Mucosa of rectum (tissue), 2 donors: ENCODE data around the gene PXDC1.

Experiments used
- H3K27ac ChIP-seq, 2 donors: one replicate each; pipeline ENCODE4 v1.7.0; 2013; ENCODE audit warnings: inconsistent platforms in 2 of 2, low read depth in 2 of 2, low read length in 2 of 2
- H3K27me3 ChIP-seq, 2 donors: one replicate each; pipeline ENCODE4 v1.7.0; 2013; ENCODE audit warnings: low read length in 2 of 2; ENCODE audit not compliant: control insufficient read depth in 2 of 2, insufficient read depth in 2 of 2
- H3K36me3 ChIP-seq, 2 donors: one replicate each; pipeline ENCODE4 v1.7.0; 2013; ENCODE audit warnings: low read length in 2 of 2; ENCODE audit not compliant: control insufficient read depth in 2 of 2, insufficient read depth in 2 of 2
- H3K4me1 ChIP-seq, 2 donors: one replicate each; pipeline ENCODE4 v1.7.0; 2013; ENCODE audit warnings: low read length in 2 of 2, mild to moderate bottlenecking in 1 of 2; ENCODE audit not compliant: control insufficient read depth in 2 of 2, insufficient read depth in 2 of 2
- H3K4me3 ChIP-seq, 2 donors: one replicate each; pipeline ENCODE4 v1.7.0; 2013; ENCODE audit warnings: low read length in 2 of 2
- H3K9ac ChIP-seq, 2 donors: one replicate each; pipeline ENCODE4 v1.7.0; 2013; ENCODE audit warnings: low read length in 2 of 2, low read depth in 1 of 2, mild to moderate bottlenecking in 1 of 2
- H3K9me3 ChIP-seq, 2 donors: one replicate each; pipeline ENCODE4 v1.7.0; 2013; ENCODE audit warnings: low read length in 2 of 2; ENCODE audit not compliant: control insufficient read depth in 2 of 2
- donor health status: healthy.
- donor health status: Normal muscosa, but diverticular disease.

Gene PXDC1

DNA sequence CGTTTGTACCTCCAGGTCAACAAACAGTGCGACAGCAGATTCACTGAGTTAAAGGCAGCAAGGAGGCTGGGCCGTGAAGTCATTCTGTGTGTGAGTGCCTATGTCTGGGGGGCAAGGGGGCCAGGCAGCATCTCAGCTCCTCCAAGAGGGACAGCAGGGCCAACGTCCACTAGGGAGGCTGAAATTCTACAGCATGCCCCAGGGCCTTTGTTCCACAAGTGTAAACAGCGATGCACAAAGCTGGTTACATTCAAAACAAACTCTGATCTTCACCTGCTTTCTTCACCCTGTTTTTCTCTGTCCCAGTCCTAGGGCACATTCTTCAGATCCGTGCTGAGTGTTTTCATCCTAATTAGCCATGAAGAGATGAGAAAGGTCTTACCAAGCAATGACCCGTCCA is 41.1 kb downstream of the PXDC1 start:
- no peaks in the 10 kb centered on the region for H3K4me1 ChIP-seq
- H3K9ac ChIP-seq, result no peak overlapping the region
- H3K4me3 ChIP-seq, result no peak overlapping the region
- no peaks in the 10 kb centered on the region for H3K36me3 ChIP-seq
- no peak overlapping the region for H3K27ac ChIP-seq
- no peaks in the 10 kb centered on the region for H3K9me3 ChIP-seq
- no peaks in the 10 kb centered on the region for H3K27me3 ChIP-seq

DNA sequence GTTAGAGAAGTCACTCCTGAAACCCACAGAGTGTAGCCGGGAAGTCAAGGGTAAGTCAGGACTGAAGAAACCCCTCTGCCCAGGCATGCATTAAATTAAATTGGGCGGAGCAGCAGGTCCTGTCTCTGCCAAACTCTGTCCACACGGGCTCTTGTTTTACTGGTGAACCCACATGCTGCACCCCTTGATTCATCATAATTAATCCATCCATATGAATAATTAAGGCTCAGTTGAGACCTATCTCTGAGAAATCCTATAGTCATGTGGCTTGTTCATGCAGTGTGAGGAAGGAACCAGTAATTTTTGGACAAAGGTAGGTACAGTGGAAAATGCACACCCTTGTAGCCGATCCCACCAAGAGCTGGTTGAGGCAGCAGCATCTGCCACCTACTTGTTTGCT is 43.0 kb downstream of the PXDC1 start:
- no peak overlapping the region for H3K27ac ChIP-seq

DNA sequence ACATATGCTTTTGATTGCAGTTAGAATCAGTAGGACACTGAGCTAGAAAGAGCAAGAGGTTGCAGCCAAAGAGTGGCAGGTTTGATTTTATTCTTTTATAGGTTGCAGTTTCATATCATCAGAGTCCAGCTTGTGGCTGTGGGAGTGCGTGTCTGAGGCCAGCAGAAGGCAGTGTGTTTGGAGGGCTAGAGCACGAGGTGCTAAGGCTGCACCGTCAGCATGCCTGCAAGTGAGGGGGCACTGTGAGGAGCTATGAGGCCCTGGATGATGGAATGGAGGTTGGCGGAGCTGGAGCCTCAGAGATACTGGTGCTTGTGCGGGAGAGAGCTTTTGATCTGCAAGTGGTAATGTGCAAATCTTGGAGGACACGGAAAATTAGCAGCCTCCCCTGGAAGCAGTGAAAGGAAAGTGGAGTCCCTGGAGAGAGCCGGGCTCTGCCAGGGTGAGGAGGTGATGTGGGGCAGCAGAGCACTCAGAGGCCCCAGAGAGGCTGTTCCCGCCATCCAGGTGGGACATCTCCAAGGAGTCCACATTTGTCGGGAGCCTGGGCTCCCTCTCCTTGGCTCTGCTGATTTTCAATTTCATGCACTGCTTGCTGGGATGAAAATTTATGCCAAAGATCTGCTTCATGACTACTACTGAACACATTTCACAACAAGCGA is 43.6 kb downstream of the PXDC1 start:
- H3K4me3 ChIP-seq, result no peak overlapping the region
- no peaks in the 10 kb centered on the region for H3K36me3 ChIP-seq
- H3K9ac ChIP-seq, result no peak overlapping the region
- H3K27ac ChIP-seq, result no peak overlapping the region
- no peaks in the 10 kb centered on the region for H3K9me3 ChIP-seq
- no peaks in the 10 kb centered on the region for H3K27me3 ChIP-seq
- no peaks in the 10 kb centered on the region for H3K4me1 ChIP-seq

More for the DNA sequence above, 43.0 kb downstream of the PXDC1 start:
- Histone ChIP-seq H3K4me1 (no peaks in the 10 kb centered on the region), H3K9me3 (no peaks in the 10 kb centered on the region), H3K27me3 (no peaks in the 10 kb centered on the region), H3K9ac (no peak overlapping the region), H3K4me3 (no peak overlapping the region), H3K36me3 (no peaks in the 10 kb centered on the region)

DNA sequence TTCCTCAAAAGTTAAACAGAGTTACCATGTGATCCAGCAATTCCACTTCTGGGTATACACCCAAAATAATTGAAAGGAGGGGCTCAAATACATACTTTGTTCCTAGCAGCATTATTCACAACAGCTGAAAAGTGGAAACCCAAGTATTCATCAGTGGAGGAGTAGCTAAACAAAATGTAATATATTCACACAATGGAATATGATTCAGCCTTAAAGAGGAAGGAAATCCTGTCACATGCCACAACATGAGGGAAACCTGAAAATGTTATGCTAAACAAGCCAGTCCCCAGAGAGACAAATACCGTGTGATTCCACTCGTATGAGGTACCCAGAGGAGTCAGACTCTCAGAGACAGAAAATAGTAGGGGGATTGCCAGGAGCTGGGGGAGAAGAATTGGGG is 44.5 kb downstream of the PXDC1 start:
- Histone ChIP-seq H3K9me3 (no peaks in the 10 kb centered on the region), H3K27ac (no peak overlapping the region), H3K27me3 (no peaks in the 10 kb centered on the region), H3K9ac (no peak overlapping the region), H3K36me3 (no peaks in the 10 kb centered on the region), H3K4me3 (no peak overlapping the region), H3K4me1 (no peaks in the 10 kb centered on the region)

DNA sequence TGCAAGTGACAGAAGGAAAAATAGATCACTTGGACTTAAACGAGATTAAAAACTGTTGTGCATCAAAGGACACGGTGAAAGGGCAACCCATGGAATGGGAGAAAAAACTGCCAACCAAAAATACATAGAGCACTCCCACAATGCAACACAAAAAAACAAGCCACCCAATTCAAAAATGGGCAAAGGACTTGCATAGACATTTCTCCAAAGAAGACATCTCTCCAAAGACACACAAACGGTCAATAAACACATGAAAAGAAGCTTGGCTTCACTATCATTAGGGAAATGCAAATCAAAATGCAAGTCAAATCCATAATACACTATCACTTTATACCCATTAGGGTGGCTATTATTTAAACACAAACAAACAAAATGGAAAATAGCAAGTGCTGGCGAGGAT is 45.0 kb downstream of the PXDC1 start:
- no peak overlapping the region for H3K9ac ChIP-seq
- no peaks in the 10 kb centered on the region for H3K9me3 ChIP-seq
- H3K27ac ChIP-seq, result no peak overlapping the region
- H3K27me3 ChIP-seq, result no peaks in the 10 kb centered on the region
- H3K4me3 ChIP-seq, result no peak overlapping the region
- no peaks in the 10 kb centered on the region for H3K36me3 ChIP-seq
- no peaks in the 10 kb centered on the region for H3K4me1 ChIP-seq

DNA sequence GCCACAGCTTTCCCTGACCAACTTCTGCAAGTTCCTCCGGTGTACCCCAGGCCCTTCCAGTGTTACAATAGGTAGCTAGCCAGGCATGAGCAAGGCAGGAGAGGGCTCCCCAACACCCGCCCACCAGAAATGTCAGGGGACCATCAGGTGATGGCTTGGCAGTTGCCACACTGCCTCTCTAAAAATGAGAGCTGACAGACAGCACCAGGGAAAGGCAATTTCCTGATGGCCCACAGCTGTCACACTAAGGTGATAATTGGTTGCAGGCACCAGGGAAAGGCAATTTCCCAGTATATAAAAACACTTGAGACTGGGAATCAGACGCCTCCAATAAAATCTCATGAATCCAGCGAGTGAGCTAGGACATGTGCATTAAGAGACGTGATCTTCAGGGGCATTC is 49.9 kb downstream of the PXDC1 start:
- Histone ChIP-seq H3K27me3 (no peaks in the 10 kb centered on the region), H3K9me3 (no peaks in the 10 kb centered on the region), H3K36me3 (no peaks in the 10 kb centered on the region), H3K4me3 (no peak overlapping the region), H3K27ac (no peak overlapping the region), H3K9ac (no peak overlapping the region), H3K4me1 (no peaks in the 10 kb centered on the region)

DNA sequence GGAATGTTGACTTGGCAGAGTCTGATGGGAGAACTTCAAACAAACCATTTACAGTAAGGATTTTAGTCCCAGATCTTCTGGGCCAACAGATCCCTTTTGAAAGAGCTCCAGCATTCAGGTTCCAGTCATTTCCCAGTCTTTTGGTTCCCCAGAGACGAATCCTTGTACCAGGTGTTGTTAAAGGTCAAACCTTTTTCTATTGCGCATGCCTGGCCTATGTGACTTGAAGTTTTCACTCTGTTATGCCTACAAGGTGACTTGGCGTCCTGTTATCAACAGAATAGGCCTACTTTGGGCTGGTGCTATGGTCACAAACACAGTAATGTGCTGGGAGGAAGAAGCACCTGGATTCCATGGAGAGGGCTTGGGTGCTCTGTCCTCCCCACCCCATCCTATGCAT is 52.3 kb downstream of the PXDC1 start:
- H3K27ac ChIP-seq, result no peak overlapping the region

DNA sequence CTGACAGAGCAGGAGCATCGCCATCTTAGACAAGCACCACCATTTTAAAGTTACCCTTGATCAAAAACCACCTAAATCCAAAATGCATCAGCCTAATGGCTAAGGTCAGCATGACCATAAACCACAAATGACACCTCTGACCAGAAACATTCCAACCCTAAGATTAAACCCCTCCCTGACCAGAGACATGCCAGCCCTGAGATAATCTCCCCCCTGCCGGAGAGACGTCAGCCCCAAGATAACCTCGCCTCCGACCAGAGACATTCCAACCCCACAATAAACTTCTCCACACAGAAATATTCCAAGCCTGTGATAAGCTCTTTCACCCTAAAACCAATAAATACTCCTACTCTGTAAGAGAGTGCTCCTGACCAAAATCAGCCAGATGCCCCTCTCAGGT is 53.5 kb downstream of the PXDC1 start:
- H3K9me3 ChIP-seq, result no peaks in the 10 kb centered on the region
- no peak overlapping the region for H3K27ac ChIP-seq
- H3K27me3 ChIP-seq, result peaks cover 0 to 4% of the 10 kb centered on the region in 2 donors
- H3K4me3 ChIP-seq, result no peak overlapping the region
- H3K36me3 ChIP-seq, result no peaks in the 10 kb centered on the region
- H3K9ac ChIP-seq, result no peak overlapping the region
- H3K4me1 ChIP-seq, result no peaks in the 10 kb centered on the region

More for the DNA sequence above, 52.3 kb downstream of the PXDC1 start:
- H3K9ac ChIP-seq, result no peak overlapping the region
- no peaks in the 10 kb centered on the region for H3K4me1 ChIP-seq
- no peak overlapping the region for H3K4me3 ChIP-seq
- H3K36me3 ChIP-seq, result no peaks in the 10 kb centered on the region
- peaks cover 0 to 4% of the 10 kb centered on the region in 2 donors for H3K27me3 ChIP-seq
- no peaks in the 10 kb centered on the region for H3K9me3 ChIP-seq

DNA sequence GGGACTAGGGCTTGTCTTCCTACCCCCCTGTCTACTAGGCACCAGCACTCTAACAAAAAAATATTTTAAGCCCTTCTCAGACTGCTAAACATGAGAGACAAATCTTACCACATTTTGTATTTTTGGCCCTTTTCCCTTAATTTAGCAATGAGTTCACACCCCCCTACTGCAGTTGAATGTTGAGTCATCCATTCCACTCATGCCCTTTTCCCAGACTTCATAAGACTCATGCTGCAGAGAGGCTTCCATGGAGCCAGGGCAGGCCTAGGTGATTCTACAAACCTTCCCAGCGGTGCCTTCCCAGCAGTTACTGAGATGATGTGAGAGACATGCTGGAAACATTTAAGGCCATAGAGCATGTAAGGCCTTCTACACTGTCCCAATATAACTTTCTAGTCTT is 53.9 kb downstream of the PXDC1 start:
- Histone ChIP-seq H3K4me3 (no peak overlapping the region), H3K36me3 (no peaks in the 10 kb centered on the region), H3K9ac (no peak overlapping the region), H3K27ac (no peak overlapping the region), H3K4me1 (no peaks in the 10 kb centered on the region), H3K9me3 (no peaks in the 10 kb centered on the region), H3K27me3 (peaks cover 0 to 4% of the 10 kb centered on the region in 2 donors)

DNA sequence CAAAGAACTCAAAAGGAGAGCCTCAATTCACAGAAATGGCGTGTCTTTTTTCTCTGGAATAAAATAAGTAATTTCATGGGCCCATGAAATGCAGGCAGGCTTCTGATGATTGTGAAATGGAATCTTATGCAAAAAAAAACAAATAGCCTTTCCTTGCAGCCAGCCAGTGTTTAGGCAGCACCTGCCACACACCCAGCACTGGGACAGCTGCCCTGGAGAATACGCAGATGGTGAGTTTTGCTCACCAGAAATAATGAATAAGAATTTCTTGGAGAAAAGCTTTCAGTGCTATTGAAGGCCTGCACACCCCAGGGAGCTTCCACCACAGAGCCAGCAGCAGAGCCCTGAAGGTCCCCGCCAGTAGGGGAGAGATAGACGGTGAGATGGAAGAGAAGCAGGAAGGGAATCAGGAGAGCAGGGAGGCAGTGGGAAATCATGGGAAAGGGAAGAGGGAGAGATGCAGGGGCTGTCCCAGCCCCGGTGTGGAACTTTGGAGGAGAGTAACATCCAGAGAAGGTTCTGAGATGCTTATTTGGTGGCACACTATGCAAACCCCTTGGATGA is 54.9 kb downstream of the PXDC1 start:
- Histone ChIP-seq H3K9me3 (no peaks in the 10 kb centered on the region), H3K27ac (no peak overlapping the region), H3K9ac (no peak overlapping the region), H3K36me3 (no peaks in the 10 kb centered on the region), H3K4me1 (no peaks in the 10 kb centered on the region), H3K27me3 (peaks cover 0 to 4% of the 10 kb centered on the region in 2 donors), H3K4me3 (no peak overlapping the region)
